HUES64 (cell line): ENCODE data around the gene RAPGEF5.

Experiments
- H3K27ac ChIP-seq: 2 replicates; pipeline ENCODE4 v1.7.0; 2013; ENCODE audit warnings: low read depth, low read length, inconsistent platforms
- H3K27me3 ChIP-seq: 2 replicates; pipeline ENCODE4 v1.6.1; 2013; ENCODE audit warnings: mild to moderate bottlenecking, low read length; ENCODE audit not compliant: insufficient read depth
- H3K36me3 ChIP-seq: 2 replicates; pipeline ENCODE4 v1.6.1; 2013; ENCODE audit warnings: mild to moderate bottlenecking, low read length; ENCODE audit not compliant: insufficient read depth
- H3K4me1 ChIP-seq: 2 replicates; pipeline ENCODE4 v1.6.1; 2013; ENCODE audit warnings: mild to moderate bottlenecking, low read length, moderate library complexity; ENCODE audit not compliant: insufficient read depth
- H3K4me3 ChIP-seq: 2 replicates; pipeline ENCODE4 v1.5.1; 2013; ENCODE audit warnings: mild to moderate bottlenecking, low read length, moderate library complexity
- H3K9ac ChIP-seq: 2 replicates; pipeline ENCODE4 v1.6.1; 2013; ENCODE audit warnings: mild to moderate bottlenecking, low read depth, low read length
- H3K9me3 ChIP-seq: 2 replicates; pipeline ENCODE4 v1.6.1; 2013; ENCODE audit warnings: low read depth, low read length; ENCODE audit not compliant: insufficient read depth
- WGBS: fragments of 150-250, 120-280 bp; methylation state at CpG from one replicate; pipeline ENCODE4 v1.1.7; 2013; ENCODE audit warnings: missing lambda C conversion rate; 5-methylcytosine and 5-hydroxymethylcytosine counted together

RAPGEF5 gene

DNA sequence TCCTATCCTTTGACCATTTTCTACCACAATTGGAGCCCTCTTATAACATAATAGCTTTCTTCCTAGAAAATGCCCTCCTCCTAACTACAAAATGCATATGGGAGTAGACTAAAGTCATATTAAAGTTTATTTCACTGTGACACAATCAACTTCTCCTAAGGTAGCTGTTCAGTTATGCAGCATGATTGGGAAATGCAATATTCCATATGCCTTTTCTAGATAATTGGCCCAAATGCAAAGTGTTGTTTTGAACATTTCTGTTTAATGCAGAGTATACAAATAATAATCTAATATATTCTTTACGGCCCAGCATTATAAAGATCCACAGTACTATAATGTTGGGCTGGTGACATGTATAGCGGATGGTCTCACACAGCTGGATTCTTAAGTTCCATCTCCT is 205.1 kb downstream of the RAPGEF5 start:
- peaks cover 22% of the 10 kb centered on the region for H3K36me3 ChIP-seq
- H3K27me3 ChIP-seq: no peaks in the 10 kb centered on the region
- H3K4me1 ChIP-seq: peaks cover 19% of the 10 kb centered on the region
- WGBS: 100% methylated on average over 2 of the region's 2 CpGs
- no peak overlapping the region for H3K27ac ChIP-seq
- no peaks in the 10 kb centered on the region for H3K9me3 ChIP-seq
- H3K4me3 ChIP-seq: no peak overlapping the region
- no peak overlapping the region for H3K9ac ChIP-seq

DNA sequence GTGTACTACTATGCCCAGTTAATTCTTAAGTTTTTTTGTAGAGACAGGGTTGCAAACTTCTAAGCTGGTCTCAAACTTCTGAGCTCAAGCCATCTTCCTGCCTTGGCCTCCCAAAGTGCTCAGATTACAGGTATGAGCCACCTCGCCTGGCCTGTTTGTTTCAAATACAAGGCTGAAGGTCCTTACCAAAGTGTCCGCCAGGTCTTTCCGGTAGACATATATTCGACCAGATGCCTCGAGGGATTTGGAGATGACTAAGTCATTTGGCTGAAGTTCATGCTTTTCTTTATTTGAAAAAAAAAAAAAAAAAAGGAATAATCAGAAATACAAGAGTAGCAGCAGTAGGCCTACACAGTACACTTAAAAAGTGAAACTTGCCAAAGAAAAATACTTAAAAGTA is 206.7 kb downstream of the RAPGEF5 start:
- no peak overlapping the region for H3K4me3 ChIP-seq
- H3K9me3 ChIP-seq: no peaks in the 10 kb centered on the region
- H3K4me1 ChIP-seq: peaks cover 19% of the 10 kb centered on the region
- H3K36me3 ChIP-seq: peaks cover 17% of the 10 kb centered on the region
- H3K27me3 ChIP-seq: no peaks in the 10 kb centered on the region
- no peak overlapping the region for H3K27ac ChIP-seq
- H3K9ac ChIP-seq: no peak overlapping the region
- 90% methylated on average over 5 of the region's 5 CpGs for WGBS

DNA sequence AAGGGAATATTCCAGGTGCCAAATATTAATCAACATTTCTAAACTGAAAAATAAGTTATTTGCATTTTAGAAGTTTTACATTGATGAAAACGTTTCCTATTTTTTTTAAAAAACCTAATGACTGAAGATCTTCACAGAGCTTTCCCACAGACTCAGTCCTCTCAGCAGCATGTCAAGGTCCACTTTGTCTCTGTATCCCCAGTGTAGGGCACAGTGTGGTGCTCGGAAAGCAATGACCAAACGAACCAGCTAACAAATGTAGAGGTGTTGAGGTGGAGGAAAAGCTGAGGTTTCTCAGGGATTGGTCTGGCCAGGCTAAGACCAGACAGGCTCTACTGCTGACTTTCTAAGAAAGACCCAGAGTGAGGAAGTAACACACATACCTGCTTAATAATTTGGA is 209.1 kb downstream of the RAPGEF5 start:
- 99% methylated on average over 3 of the region's 3 CpGs for WGBS
- Histone ChIP-seq H3K27me3 (no peaks in the 10 kb centered on the region), H3K4me3 (no peak overlapping the region), H3K36me3 (peaks cover 34% of the 10 kb centered on the region), H3K9ac (no peak overlapping the region), H3K27ac (no peak overlapping the region), H3K9me3 (no peaks in the 10 kb centered on the region), H3K4me1 (peaks cover 7% of the 10 kb centered on the region; the same call in 1 of the 2 replicates)

DNA sequence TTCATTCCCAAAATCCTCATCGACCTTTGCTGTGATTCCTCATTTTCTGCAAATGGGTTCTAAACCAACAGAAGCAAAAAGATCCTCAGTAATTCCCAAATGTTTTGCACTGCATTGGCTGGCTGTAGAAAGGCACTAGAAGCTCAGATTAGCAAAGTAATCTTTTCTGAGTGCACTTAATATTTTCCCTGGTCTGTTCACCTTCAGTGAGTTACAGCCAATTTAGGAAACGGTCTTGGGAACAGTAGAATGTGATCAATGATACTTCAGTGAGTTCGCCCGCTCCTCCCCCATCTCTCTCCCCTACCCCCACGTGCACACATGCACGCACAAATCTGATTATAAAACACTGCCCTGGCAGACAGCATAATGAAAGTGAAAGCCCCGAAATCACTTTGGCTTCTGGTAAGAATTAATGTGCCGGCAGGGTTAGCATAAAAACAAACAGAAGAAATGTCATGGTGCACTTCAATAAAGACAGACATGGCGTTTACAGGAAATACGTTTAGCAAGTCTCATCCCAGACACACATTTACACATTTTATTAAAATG is 209.9 kb downstream of the RAPGEF5 start:
- Histone ChIP-seq H3K4me3 (no peak overlapping the region), H3K4me1 (peaks cover 10% of the 10 kb centered on the region; the same call in 1 of the 2 replicates), H3K9me3 (no peaks in the 10 kb centered on the region), H3K27me3 (no peaks in the 10 kb centered on the region), H3K9ac (no peak overlapping the region), H3K27ac (no peak overlapping the region), H3K36me3 (peaks cover 34% of the 10 kb centered on the region)
- 93% methylated on average over 10 of the region's 10 CpGs for whole genome bisulfite sequencing

DNA sequence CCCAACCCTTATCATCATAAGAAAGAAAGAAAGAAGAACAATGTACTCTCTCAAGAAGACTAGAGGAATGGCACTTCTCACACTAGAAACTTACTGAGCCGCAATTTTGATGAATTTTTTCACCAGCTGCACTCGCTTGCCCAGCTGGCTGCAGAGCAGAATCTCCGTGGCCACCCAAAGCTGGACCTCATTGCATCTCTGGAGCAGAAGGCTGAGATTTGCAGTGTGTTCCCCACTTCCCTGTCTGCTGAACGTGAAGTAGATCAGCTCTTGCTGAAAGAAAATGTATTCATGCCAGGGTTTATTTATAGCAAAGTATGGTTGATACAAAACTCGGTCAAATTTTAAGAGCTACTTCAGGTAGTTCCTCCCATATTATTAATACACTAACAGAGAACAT is 212.0 kb downstream of the RAPGEF5 start:
- Histone ChIP-seq H3K9ac (no peak overlapping the region), H3K4me3 (no peak overlapping the region), H3K4me1 (peaks cover 28% of the 10 kb centered on the region), H3K27ac (no peak overlapping the region), H3K9me3 (no peaks in the 10 kb centered on the region), H3K27me3 (no peaks in the 10 kb centered on the region), H3K36me3 (peaks cover 34% of the 10 kb centered on the region)
- 95% methylated on average over 4 of the region's 5 CpGs for WGBS

- Histone ChIP-seq H3K9me3 (no peaks in the 10 kb centered on the region), H3K9ac (no peak overlapping the region), H3K36me3 (peaks cover 22% of the 10 kb centered on the region), H3K4me3 (no peak overlapping the region), H3K27me3 (no peaks in the 10 kb centered on the region), H3K4me1 (peaks cover 38% of the 10 kb centered on the region), H3K27ac (no peak overlapping the region)
- 76% methylated on average over 3 of the region's 3 CpGs for WGBS
Observed at GRCh38 chr7:22143491-22143890, 213.5 kb downstream of the RAPGEF5 start.

DNA sequence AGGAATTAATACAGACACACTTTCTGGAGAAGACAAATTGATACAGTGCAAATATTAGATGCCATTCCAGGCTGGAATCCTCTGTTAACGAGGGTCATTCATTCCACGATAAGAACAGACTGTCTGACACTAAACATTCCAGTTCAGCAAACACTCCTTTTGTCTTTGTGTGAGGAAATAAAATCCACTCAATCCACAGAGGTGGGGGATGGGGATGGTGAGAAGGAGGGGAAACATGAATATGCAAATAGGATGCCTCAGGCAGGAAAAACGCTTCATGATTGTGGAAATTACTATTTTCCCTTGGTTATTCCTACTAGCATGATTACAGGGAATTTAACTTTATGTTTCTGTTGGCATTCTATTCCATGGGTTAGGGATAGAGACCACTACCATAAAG is 214.4 kb downstream of the RAPGEF5 start:
- no peaks in the 10 kb centered on the region for H3K27me3 ChIP-seq
- H3K9me3 ChIP-seq: no peaks in the 10 kb centered on the region
- H3K27ac ChIP-seq: no peak overlapping the region
- peaks cover 38% of the 10 kb centered on the region for H3K4me1 ChIP-seq
- no peak overlapping the region for H3K4me3 ChIP-seq
- 78% methylated on average over 3 of the region's 3 CpGs for WGBS
- peaks cover 22% of the 10 kb centered on the region for H3K36me3 ChIP-seq
- H3K9ac ChIP-seq: no peak overlapping the region

DNA sequence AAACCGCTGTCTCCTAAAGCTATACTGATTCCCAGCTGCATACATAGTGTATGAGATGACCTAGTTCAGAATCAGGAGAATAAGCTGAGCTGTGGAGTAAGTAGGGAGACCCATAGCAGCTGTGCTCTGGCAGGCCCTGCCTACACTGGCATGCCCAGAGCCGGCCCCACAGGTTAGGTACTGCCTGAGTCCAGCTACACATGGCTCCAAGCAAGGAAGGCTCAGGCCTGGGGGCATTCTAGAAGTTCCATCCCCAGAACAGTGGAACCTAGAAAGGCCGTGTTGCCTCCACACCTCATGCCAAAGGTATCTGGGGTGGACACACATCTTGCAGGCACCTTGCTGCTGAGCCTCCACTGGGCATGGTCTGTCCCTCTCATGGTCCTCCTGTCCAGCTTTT is 215.6 kb downstream of the RAPGEF5 start:
- WGBS: 93% methylated on average over 3 of the region's 3 CpGs
- no peaks in the 10 kb centered on the region for H3K9me3 ChIP-seq
- no peak overlapping the region for H3K4me3 ChIP-seq
- H3K36me3 ChIP-seq: peaks cover 22% of the 10 kb centered on the region
- no peak overlapping the region for H3K9ac ChIP-seq
- peak overlapping the region; percentile 65; the same call in 1 of the 2 replicates for H3K27ac ChIP-seq
- no peaks in the 10 kb centered on the region for H3K27me3 ChIP-seq
- peaks cover 38% of the 10 kb centered on the region for H3K4me1 ChIP-seq

DNA sequence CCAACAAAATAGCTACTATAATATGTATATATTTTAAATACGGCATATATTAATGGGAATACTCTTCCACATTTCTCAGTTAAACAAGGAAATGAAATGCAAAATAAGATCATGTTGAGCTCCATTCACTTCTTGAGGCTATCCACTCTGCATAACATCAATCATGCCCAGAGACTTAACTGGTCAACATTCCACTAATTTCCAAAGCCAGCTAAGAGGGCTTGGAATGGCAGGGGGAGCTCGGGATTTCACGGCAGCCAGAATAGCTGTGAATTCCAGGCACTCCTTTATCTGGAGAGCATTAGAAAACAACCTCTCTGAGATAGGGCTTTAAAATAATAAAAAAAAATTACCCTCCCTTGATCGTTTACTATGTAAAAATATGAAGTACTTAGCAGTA is 216.4 kb downstream of the RAPGEF5 start:
- peaks cover 38% of the 10 kb centered on the region for H3K4me1 ChIP-seq
- 23% methylated on average over 2 of the region's 4 CpGs for WGBS
- no peaks in the 10 kb centered on the region for H3K9me3 ChIP-seq
- H3K27me3 ChIP-seq: no peaks in the 10 kb centered on the region
- no peak overlapping the region; the same call in 1 of the 2 replicates for H3K9ac ChIP-seq
- peak overlapping the region; percentile 74; the same call in 1 of the 2 replicates for H3K27ac ChIP-seq
- peaks cover 20% of the 10 kb centered on the region for H3K36me3 ChIP-seq
- no peak overlapping the region for H3K4me3 ChIP-seq

DNA sequence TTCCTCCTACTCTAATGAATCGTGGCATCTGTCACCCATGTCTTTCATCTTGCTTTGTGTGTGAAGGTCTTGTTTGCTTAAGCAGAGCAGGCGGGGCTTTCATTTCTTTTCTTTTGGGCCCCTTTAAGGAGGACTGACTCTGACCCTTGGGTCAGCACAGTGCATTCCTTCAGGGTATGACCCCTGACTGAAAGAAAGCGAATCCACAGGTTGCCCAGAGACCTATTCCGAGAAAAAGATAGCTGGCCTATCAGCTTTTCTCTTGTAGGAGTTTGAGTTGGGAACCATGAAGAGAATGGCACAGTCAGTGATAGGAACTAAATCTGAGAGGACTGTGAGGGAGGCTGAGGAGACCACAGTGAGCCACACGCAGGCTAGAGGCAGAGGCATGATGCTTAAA is 218.1 kb downstream of the RAPGEF5 start:
- Histone ChIP-seq H3K4me3 (no peak overlapping the region), H3K36me3 (peaks cover 5% of the 10 kb centered on the region; the same call in 1 of the 2 replicates)

DNA sequence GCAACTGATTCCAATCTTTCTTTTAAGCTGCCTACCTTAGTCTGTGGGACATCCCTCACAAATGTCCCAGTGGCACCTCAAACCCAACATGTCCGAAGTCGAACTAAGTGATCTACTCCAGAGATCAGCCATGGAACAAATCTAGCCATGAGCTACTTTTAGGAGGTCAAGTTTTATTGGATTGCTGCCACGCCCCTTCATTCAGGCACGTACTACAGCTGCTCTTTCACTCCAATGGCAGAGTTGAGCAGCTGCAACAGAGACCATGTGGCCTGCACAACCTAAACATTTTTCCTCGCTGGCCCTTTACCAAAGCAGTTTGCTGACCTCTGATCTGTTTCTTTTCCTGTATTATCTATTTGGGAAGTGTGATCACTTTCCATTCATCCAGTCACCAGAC is 218.8 kb downstream of the RAPGEF5 start:
- H3K27me3 ChIP-seq: no peaks in the 10 kb centered on the region
- peak overlapping the region; percentile 21; the same call in 1 of the 2 replicates for H3K27ac ChIP-seq
- H3K36me3 ChIP-seq: no peaks in the 10 kb centered on the region
- H3K4me3 ChIP-seq: no peak overlapping the region
- no peaks in the 10 kb centered on the region for H3K9me3 ChIP-seq
- no peak overlapping the region for H3K9ac ChIP-seq
- 94% methylated on average over 5 of the region's 5 CpGs for WGBS
- H3K4me1 ChIP-seq: peaks cover 35% of the 10 kb centered on the region

More for the DNA sequence above, 218.1 kb downstream of the RAPGEF5 start:
- H3K4me1 ChIP-seq: peaks cover 38% of the 10 kb centered on the region
- H3K9me3 ChIP-seq: no peaks in the 10 kb centered on the region
- 82% methylated on average over 5 of the region's 5 CpGs for WGBS
- no peaks in the 10 kb centered on the region for H3K27me3 ChIP-seq
- no peak overlapping the region for H3K27ac ChIP-seq
- no peak overlapping the region for H3K9ac ChIP-seq

- Histone ChIP-seq H3K4me1 (peaks cover 29% of the 10 kb centered on the region), H3K27ac (no peak overlapping the region), H3K4me3 (no peak overlapping the region), H3K36me3 (no peaks in the 10 kb centered on the region), H3K9me3 (no peaks in the 10 kb centered on the region), H3K27me3 (no peaks in the 10 kb centered on the region), H3K9ac (no peak overlapping the region)
- 89% methylated on average over 2 of the region's 2 CpGs for WGBS
Observed at GRCh38 chr7:22137466-22137865, 219.5 kb downstream of the RAPGEF5 start.
